ENCODE results near the gene OCA2.

The OCA2 gene

GRCh38 chr15:27869697-27870281 lies 229.3 kb downstream of the OCA2 start:
- H3K4me1 ChIP-seq (ENCODE audit: control insufficient read depth in 1 of 2, insufficient read depth in 2 of 2, low read length in 2 of 2): no peaks in the 10 kb centered on the region
- H3K36me3 ChIP-seq (ENCODE audit: control insufficient read depth in 1 of 2, insufficient read depth in 2 of 2, low read length in 2 of 2): no peaks in the 10 kb centered on the region
- no peak overlapping the region for H3K9ac ChIP-seq (ENCODE audit: low read depth in 1 of 2, low read length in 2 of 2)
- H3K27me3 ChIP-seq (ENCODE audit: control insufficient read depth in 1 of 2, insufficient read depth in 2 of 2, low read length in 2 of 2): no peaks in the 10 kb centered on the region
- peaks cover 16 to 28% of the 10 kb centered on the region in 2 donors for H3K9me3 ChIP-seq (ENCODE audit: control insufficient read depth in 1 of 2, low read length in 2 of 2)
- H3K4me3 ChIP-seq (ENCODE audit: low read depth in 1 of 2, low read length in 2 of 2): no peak overlapping the region
- H3K27ac ChIP-seq (ENCODE audit: low read depth, low read length): no peak overlapping the region

GRCh38 chr15:27868828-27869404 lies 230.2 kb downstream of the OCA2 start:
- H3K9me3 ChIP-seq (ENCODE audit: control insufficient read depth in 1 of 2, low read length in 2 of 2): peaks cover 21 to 25% of the 10 kb centered on the region in 2 donors
- no peaks in the 10 kb centered on the region for H3K27me3 ChIP-seq (ENCODE audit: control insufficient read depth in 1 of 2, insufficient read depth in 2 of 2, low read length in 2 of 2)
- H3K4me1 ChIP-seq (ENCODE audit: control insufficient read depth in 1 of 2, insufficient read depth in 2 of 2, low read length in 2 of 2): no peaks in the 10 kb centered on the region
- no peak overlapping the region for H3K9ac ChIP-seq (ENCODE audit: low read depth in 1 of 2, low read length in 2 of 2)
- H3K4me3 ChIP-seq (ENCODE audit: low read depth in 1 of 2, low read length in 2 of 2): no peak overlapping the region
- no peak overlapping the region for H3K27ac ChIP-seq (ENCODE audit: low read depth, low read length)
- H3K36me3 ChIP-seq (ENCODE audit: control insufficient read depth in 1 of 2, insufficient read depth in 2 of 2, low read length in 2 of 2): no peaks in the 10 kb centered on the region

GRCh38 chr15:27867861-27868260 lies 231.3 kb downstream of the OCA2 start:
- Histone ChIP-seq H3K4me3 (ENCODE audit: low read depth in 1 of 2, low read length in 2 of 2) (no peak overlapping the region), H3K9ac (ENCODE audit: low read depth in 1 of 2, low read length in 2 of 2) (no peak overlapping the region), H3K36me3 (ENCODE audit: control insufficient read depth in 1 of 2, insufficient read depth in 2 of 2, low read length in 2 of 2) (no peaks in the 10 kb centered on the region), H3K27me3 (ENCODE audit: control insufficient read depth in 1 of 2, insufficient read depth in 2 of 2, low read length in 2 of 2) (no peaks in the 10 kb centered on the region), H3K9me3 (ENCODE audit: control insufficient read depth in 1 of 2, low read length in 2 of 2) (peaks cover 21 to 29% of the 10 kb centered on the region in 2 donors), H3K4me1 (ENCODE audit: control insufficient read depth in 1 of 2, insufficient read depth in 2 of 2, low read length in 2 of 2) (no peaks in the 10 kb centered on the region), H3K27ac (ENCODE audit: low read depth, low read length) (no peak overlapping the region)

GRCh38 chr15:27866505-27867165 lies 232.5 kb downstream of the OCA2 start:
- Histone ChIP-seq H3K9me3 (ENCODE audit: control insufficient read depth in 1 of 2, low read length in 2 of 2) (peaks cover 25 to 33% of the 10 kb centered on the region in 2 donors), H3K36me3 (ENCODE audit: control insufficient read depth in 1 of 2, insufficient read depth in 2 of 2, low read length in 2 of 2) (no peaks in the 10 kb centered on the region), H3K27me3 (ENCODE audit: control insufficient read depth in 1 of 2, insufficient read depth in 2 of 2, low read length in 2 of 2) (no peaks in the 10 kb centered on the region), H3K9ac (ENCODE audit: low read depth in 1 of 2, low read length in 2 of 2) (no peak overlapping the region), H3K27ac (ENCODE audit: low read depth, low read length) (no peak overlapping the region), H3K4me1 (ENCODE audit: control insufficient read depth in 1 of 2, insufficient read depth in 2 of 2, low read length in 2 of 2) (no peaks in the 10 kb centered on the region), H3K4me3 (ENCODE audit: low read depth in 1 of 2, low read length in 2 of 2) (no peak overlapping the region)

- H3K4me3 ChIP-seq (ENCODE audit: low read depth in 1 of 2, low read length in 2 of 2): no peak overlapping the region
- H3K9me3 ChIP-seq (ENCODE audit: control insufficient read depth in 1 of 2, low read length in 2 of 2): peaks cover 26 to 38% of the 10 kb centered on the region in 2 donors
- H3K27ac ChIP-seq (ENCODE audit: low read depth, low read length): no peak overlapping the region
- no peak overlapping the region for H3K9ac ChIP-seq (ENCODE audit: low read depth in 1 of 2, low read length in 2 of 2)
- no peaks in the 10 kb centered on the region for H3K27me3 ChIP-seq (ENCODE audit: control insufficient read depth in 1 of 2, insufficient read depth in 2 of 2, low read length in 2 of 2)
- H3K36me3 ChIP-seq (ENCODE audit: control insufficient read depth in 1 of 2, insufficient read depth in 2 of 2, low read length in 2 of 2): no peaks in the 10 kb centered on the region
- H3K4me1 ChIP-seq (ENCODE audit: control insufficient read depth in 1 of 2, insufficient read depth in 2 of 2, low read length in 2 of 2): no peaks in the 10 kb centered on the region
Observed at GRCh38 chr15:27865926-27866325, 233.2 kb downstream of the OCA2 start.

GRCh38 chr15:27865323-27865922 lies 233.7 kb downstream of the OCA2 start:
- Histone ChIP-seq H3K9me3 (ENCODE audit: control insufficient read depth in 1 of 2, low read length in 2 of 2) (peaks cover 26 to 41% of the 10 kb centered on the region in 2 donors), H3K4me3 (ENCODE audit: low read depth in 1 of 2, low read length in 2 of 2) (no peak overlapping the region), H3K4me1 (ENCODE audit: control insufficient read depth in 1 of 2, insufficient read depth in 2 of 2, low read length in 2 of 2) (no peaks in the 10 kb centered on the region), H3K27ac (ENCODE audit: low read depth, low read length) (no peak overlapping the region), H3K9ac (ENCODE audit: low read depth in 1 of 2, low read length in 2 of 2) (no peak overlapping the region), H3K36me3 (ENCODE audit: control insufficient read depth in 1 of 2, insufficient read depth in 2 of 2, low read length in 2 of 2) (no peaks in the 10 kb centered on the region), H3K27me3 (ENCODE audit: control insufficient read depth in 1 of 2, insufficient read depth in 2 of 2, low read length in 2 of 2) (no peaks in the 10 kb centered on the region)

- Histone ChIP-seq H3K4me3 (ENCODE audit: low read depth in 1 of 2, low read length in 2 of 2) (no peak overlapping the region), H3K9me3 (ENCODE audit: control insufficient read depth in 1 of 2, low read length in 2 of 2) (peaks cover 26 to 40% of the 10 kb centered on the region in 2 donors), H3K27me3 (ENCODE audit: control insufficient read depth in 1 of 2, insufficient read depth in 2 of 2, low read length in 2 of 2) (no peaks in the 10 kb centered on the region), H3K27ac (ENCODE audit: low read depth, low read length) (no peak overlapping the region), H3K36me3 (ENCODE audit: control insufficient read depth in 1 of 2, insufficient read depth in 2 of 2, low read length in 2 of 2) (no peaks in the 10 kb centered on the region), H3K4me1 (ENCODE audit: control insufficient read depth in 1 of 2, insufficient read depth in 2 of 2, low read length in 2 of 2) (no peaks in the 10 kb centered on the region), H3K9ac (ENCODE audit: low read depth in 1 of 2, low read length in 2 of 2) (no peak overlapping the region)
Observed at GRCh38 chr15:27864719-27865118, 234.4 kb downstream of the OCA2 start.

GRCh38 chr15:27864086-27864485 lies 235.0 kb downstream of the OCA2 start:
- H3K9ac ChIP-seq (ENCODE audit: low read depth in 1 of 2, low read length in 2 of 2): no peak overlapping the region
- H3K9me3 ChIP-seq (ENCODE audit: control insufficient read depth in 1 of 2, low read length in 2 of 2): peaks cover 26 to 38% of the 10 kb centered on the region in 2 donors
- no peak overlapping the region for H3K27ac ChIP-seq (ENCODE audit: low read depth, low read length)
- no peaks in the 10 kb centered on the region for H3K4me1 ChIP-seq (ENCODE audit: control insufficient read depth in 1 of 2, insufficient read depth in 2 of 2, low read length in 2 of 2)
- no peaks in the 10 kb centered on the region for H3K27me3 ChIP-seq (ENCODE audit: control insufficient read depth in 1 of 2, insufficient read depth in 2 of 2, low read length in 2 of 2)
- H3K4me3 ChIP-seq (ENCODE audit: low read depth in 1 of 2, low read length in 2 of 2): no peak overlapping the region
- no peaks in the 10 kb centered on the region for H3K36me3 ChIP-seq (ENCODE audit: control insufficient read depth in 1 of 2, insufficient read depth in 2 of 2, low read length in 2 of 2)

- no peaks in the 10 kb centered on the region for H3K27me3 ChIP-seq (ENCODE audit: control insufficient read depth in 1 of 2, insufficient read depth in 2 of 2, low read length in 2 of 2)
Observed at GRCh38 chr15:27863000-27863399, 236.1 kb downstream of the OCA2 start.

GRCh38 chr15:27861171-27861570 lies 237.9 kb downstream of the OCA2 start:
- H3K4me3 ChIP-seq (ENCODE audit: low read depth in 1 of 2, low read length in 2 of 2): no peak overlapping the region
- no peak overlapping the region for H3K27ac ChIP-seq (ENCODE audit: low read depth, low read length)
- no peaks in the 10 kb centered on the region for H3K4me1 ChIP-seq (ENCODE audit: control insufficient read depth in 1 of 2, insufficient read depth in 2 of 2, low read length in 2 of 2)
- H3K36me3 ChIP-seq (ENCODE audit: control insufficient read depth in 1 of 2, insufficient read depth in 2 of 2, low read length in 2 of 2): no peaks in the 10 kb centered on the region
- no peak overlapping the region for H3K9ac ChIP-seq (ENCODE audit: low read depth in 1 of 2, low read length in 2 of 2)
- no peaks in the 10 kb centered on the region for H3K27me3 ChIP-seq (ENCODE audit: control insufficient read depth in 1 of 2, insufficient read depth in 2 of 2, low read length in 2 of 2)
- H3K9me3 ChIP-seq (ENCODE audit: control insufficient read depth in 1 of 2, low read length in 2 of 2): peaks cover 20 to 29% of the 10 kb centered on the region in 2 donors

More at GRCh38 chr15:27863000-27863399, 236.1 kb downstream of the OCA2 start:
- no peaks in the 10 kb centered on the region for H3K36me3 ChIP-seq (ENCODE audit: control insufficient read depth in 1 of 2, insufficient read depth in 2 of 2, low read length in 2 of 2)
- no peak overlapping the region for H3K27ac ChIP-seq (ENCODE audit: low read depth, low read length)
- no peaks in the 10 kb centered on the region for H3K4me1 ChIP-seq (ENCODE audit: control insufficient read depth in 1 of 2, insufficient read depth in 2 of 2, low read length in 2 of 2)
- H3K9me3 ChIP-seq (ENCODE audit: control insufficient read depth in 1 of 2, low read length in 2 of 2): peaks cover 18 to 33% of the 10 kb centered on the region in 2 donors
- H3K9ac ChIP-seq (ENCODE audit: low read depth in 1 of 2, low read length in 2 of 2): no peak overlapping the region
- H3K4me3 ChIP-seq (ENCODE audit: low read depth in 1 of 2, low read length in 2 of 2): no peak overlapping the region

Measured in duodenal mucosa (tissue), 2 donors.